Cardiac fibroblast (primary cell): ENCODE measurements around the gene CBLC.

Experiments used
- DNase-seq, 2 donors: peaks; one replicate each; pipeline versions ENCODE4 v3.0.0 to v3.0.0-alpha.2; 2010; ENCODE audit warnings: low read depth in 2 of 2
- H3K4me3 ChIP-seq, 2 donors: replicated peaks in 1 of 2; 1 replicate in 1 of 2; 2 replicates in 1 of 2; pipeline ENCODE4 v1.5.1; 2011; ENCODE audit warnings: low read depth in 2 of 2, low read length in 2 of 2, mild to moderate bottlenecking in 2 of 2, moderate library complexity in 1 of 2
- CTCF ChIP-seq: IDR thresholded peaks from one replicate; pipeline ENCODE4 v1.5.1; 2011; ENCODE audit warnings: low read depth, mild to moderate bottlenecking, low read length, inconsistent platforms

The CBLC gene

DNA sequence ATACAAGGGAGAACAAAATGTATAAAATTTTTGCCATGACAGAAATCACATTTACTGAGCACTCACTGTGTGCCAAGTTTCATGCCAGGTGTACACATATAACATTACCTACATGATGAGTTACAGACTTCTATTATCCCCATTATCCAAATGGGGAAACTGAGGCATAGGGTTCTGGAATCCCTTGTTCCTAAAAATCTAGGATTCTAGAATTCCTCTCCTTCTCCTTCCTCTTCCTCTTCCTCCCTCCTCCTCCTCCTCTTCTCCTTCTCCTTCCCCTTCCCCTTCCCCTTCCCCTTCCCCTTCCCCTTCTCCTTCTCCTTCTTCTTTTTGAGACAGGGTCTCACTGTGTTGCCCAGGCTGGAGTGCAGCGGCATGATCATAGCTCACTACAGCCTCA, 43.3 kb upstream of the CBLC start:
- H3K4me3 ChIP-seq = no peak overlapping the region
- TF ChIP-seq CTCF = no peak
- no peak for DNase-seq

- no peak overlapping the region for H3K4me3 ChIP-seq
- TF ChIP-seq CTCF = no peak
- no peak for DNase-seq
Observed at GRCh38 chr19:44735011-44735410, 42.7 kb upstream of the CBLC start.

- peak; percentile 42 to 80 for DNase-seq
- no peak for TF ChIP-seq CTCF
- H3K4me3 ChIP-seq = no peak overlapping the region
Observed at GRCh38 chr19:44737238-44738071, 40.2 kb upstream of the CBLC start.

- TF ChIP-seq CTCF = no peak
- DNase-seq = no peak
- H3K4me3 ChIP-seq = no peak overlapping the region
Observed at GRCh38 chr19:44738136-44738535, 39.6 kb upstream of the CBLC start.

- TF ChIP-seq CTCF = no peak
- DNase-seq = no peak
- no peak overlapping the region for H3K4me3 ChIP-seq
Observed at GRCh38 chr19:44738603-44739558, 38.8 kb upstream of the CBLC start.

DNA sequence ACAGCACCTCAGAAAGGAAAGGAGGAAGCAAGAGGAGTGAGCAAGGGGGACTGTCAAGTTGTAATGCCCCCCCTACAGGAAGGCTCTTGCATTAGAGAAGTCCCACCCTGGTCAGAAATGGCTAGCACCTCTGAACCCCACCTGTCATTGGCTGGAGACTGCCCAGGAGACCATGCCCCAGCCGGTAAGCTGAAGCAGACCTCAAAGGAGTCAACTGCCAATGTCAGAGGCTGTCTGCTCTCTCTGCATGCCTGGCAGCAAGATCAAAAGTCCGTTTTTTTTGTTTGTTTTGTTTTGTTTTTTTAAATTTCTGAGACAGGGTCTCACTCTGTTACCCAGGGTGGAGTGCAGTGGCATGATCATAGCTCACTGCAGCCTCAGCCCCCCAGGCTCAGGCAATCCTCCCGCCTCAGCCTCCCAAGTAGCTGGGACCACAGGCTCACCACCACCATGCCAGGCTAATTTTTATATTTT, 37.3 kb upstream of the CBLC start:
- no peak for DNase-seq
- no peak for TF ChIP-seq CTCF
- H3K4me3 ChIP-seq = no peak overlapping the region
